G401 (cell line): Measurements from ENCODE around the gene DHRS1. TPM values are rescaled to one million over a fixed set of nuclear protein-coding genes. Genes with fewer than 3 reads are reported as not detected.
"Not testable (repeated sequence)": the region's sequence is repeated elsewhere in the genome, so short reads cannot be mapped to it uniquely, and the experiment has no call there.

Source experiments
- DNase-seq: peaks from one replicate; pipeline ENCODE4 v3.0.0-alpha.2; 2015; ENCODE audit warnings: low spot score
- in situ Hi-C: cut with HindIII; loops from 2 replicates; pipeline ENCODE4 v1.10.0; 2016; ENCODE audit warnings: low sequenced_read_pairs, mixed read lengths
- total RNA-seq: library from RNA; depleted of rRNA; stranded (reverse); fragments of >200 nt; shearing (Covaris generic); gene quantifications from 2 replicates; pipeline ENCODE4 v1.2.3, GENCODE V29; 2014; rRNA removed

The DHRS1 gene
- total RNA-seq, 1 experiment from 2014 or later, result 11.4 TPM

- in situ Hi-C loops, result no loop called here
- DNase-seq, result no peak
These were observed 43.5 kb downstream of the DHRS1 start for GRCh38 chr14:24255931-24256711.

DNA sequence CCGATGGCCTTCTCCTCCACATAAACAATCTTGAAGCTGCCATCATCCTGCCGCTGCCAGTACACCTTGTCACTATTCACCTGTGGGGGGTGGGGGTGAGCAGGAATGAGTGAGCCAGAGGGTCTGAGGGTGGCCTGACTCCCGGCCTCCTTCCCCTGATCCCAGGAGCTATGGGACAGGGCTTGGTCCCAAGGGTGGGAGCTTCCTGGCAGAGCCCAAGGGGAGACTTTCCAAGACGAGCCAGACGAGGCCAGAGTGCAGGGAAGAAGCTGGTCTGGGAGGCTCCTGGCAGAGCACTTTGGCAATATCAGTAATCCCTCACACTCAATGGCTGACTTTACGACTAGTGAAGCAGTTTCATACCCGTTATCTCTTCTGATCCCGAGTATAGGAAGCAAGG is 44.1 kb downstream of the DHRS1 start:
- in situ Hi-C loops, result no loop called here
- no peak for DNase-seq

- in situ Hi-C loops, result no loop called here
- DNase-seq, result no peak
These were observed 44.8 kb downstream of the DHRS1 start for GRCh38 chr14:24254630-24255392.

DNA sequence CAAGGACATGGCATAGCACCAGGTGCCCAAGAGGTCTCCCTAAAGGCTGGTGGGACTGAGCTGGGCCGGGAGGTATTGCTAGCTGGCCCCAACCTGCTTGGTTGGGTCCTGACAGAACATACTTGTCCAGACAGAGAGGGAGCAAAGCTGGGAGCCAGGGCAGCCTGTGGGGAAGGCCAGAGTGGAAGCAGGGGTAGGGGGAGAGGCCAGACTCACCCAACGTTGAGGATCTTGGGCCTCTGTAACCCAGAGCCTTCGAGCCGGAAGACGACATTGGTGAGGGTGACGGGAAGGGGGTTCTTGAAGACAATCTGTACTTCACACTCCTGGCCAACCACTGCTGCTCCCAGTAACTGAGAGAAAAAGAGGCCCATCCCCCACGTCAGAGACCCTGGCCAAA is 45.6 kb downstream of the DHRS1 start:
- no peak for DNase-seq
- in situ Hi-C loops, result no loop called here

DNA sequence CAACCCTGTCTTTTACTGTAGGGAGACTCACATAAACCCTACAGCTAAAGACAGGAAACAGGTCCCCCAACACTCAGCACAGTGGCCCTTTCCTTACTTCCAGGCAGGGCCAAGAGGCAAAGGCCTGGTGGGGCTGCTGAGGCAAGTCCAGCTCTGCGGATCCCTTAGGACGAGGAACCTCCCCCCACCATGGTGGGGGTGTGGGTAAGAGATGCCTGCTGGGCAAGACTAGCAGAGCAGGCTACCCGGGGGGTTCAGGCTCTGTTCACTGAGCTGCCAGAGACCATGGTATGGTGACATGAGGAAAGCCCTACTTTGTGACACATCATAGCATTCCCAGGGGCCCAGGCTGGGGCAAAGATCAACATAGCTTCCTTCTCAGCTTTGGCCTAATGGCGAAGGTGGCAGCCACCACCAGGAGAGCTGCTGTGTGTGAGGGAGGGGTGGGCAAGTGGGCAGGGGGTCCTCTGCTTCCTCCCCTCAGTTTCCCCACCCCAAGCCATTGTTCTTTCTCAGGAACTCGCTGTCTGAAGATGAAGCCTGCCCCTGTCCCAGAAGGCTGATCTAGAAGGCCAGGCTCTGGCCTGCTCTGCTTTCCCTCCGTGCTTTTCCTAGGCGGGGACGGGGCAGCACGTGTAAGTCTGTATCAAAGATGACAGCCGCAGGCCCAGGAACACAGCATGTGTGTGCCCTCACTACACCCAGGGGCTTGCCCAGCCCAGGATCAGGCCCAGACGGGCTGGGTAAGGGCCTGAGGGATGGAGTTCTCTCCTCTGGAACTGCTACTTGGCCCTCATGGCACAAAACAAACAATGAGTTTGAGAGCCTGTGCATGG is 47.1 kb downstream of the DHRS1 start:
- in situ Hi-C loops, result no loop called here
- no peak for DNase-seq

GRCh38 chr14:24251880-24252288 is 47.7 kb downstream of the DHRS1 start:
- DNase-seq, result peak; percentile 44
- in situ Hi-C loops, result no loop called here

- in situ Hi-C loops, result no loop called here
- DNase-seq, result no peak
These were observed 49.2 kb downstream of the DHRS1 start for GRCh38 chr14:24250354-24250753.

- no peak for DNase-seq
- in situ Hi-C loops, result no loop called here
These were observed 50.2 kb downstream of the DHRS1 start for GRCh38 chr14:24249230-24250021.

DNA sequence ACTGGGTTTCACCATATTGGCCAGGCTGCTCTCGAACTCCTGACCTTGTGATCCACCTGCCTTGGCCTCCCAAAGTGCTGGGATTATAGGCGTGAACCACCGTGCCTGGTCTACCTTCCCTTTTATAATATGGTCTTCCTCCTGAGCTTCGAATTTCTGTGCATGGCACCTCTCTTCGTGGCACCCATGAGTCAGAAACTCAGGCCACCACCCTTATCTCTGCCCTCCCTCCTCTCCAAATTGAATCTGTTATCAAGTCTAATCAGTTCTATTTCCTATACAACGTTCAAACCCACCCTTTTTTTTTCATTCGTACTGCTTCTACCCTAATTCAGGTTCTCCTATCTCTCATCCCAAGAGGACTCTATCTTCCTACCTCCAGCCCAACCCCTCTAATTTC is 52.2 kb downstream of the DHRS1 start:
- in situ Hi-C loops, result no loop called here
- DNase-seq, result no peak

DNA sequence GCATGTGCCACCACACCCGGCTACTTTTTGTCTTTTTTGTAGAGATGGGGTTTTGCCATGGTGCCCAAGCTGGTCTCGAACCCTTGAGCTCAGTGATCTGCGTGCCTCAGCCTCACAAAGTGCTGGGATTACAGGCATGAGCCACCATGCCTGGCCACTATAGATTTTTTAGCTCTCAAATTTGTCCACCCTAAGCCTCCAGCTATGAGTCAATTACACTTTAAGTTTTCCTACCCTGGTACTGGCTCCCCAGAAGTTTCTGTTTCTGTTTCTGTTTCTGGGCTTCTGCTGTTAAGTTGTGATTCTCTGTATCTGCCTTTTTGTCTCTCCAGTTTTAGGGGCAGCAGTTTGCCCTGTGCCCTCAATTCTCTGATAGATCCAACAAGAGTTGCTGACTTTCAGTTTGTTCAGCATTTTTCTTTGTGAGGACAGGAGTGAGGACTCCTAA is 52.8 kb downstream of the DHRS1 start:
- in situ Hi-C loops, result no loop called here
- no peak for DNase-seq

GRCh38 chr14:24245350-24245749 is 54.2 kb downstream of the DHRS1 start:
- DNase-seq, in situ Hi-C loops: not testable (repeated sequence)

DNA sequence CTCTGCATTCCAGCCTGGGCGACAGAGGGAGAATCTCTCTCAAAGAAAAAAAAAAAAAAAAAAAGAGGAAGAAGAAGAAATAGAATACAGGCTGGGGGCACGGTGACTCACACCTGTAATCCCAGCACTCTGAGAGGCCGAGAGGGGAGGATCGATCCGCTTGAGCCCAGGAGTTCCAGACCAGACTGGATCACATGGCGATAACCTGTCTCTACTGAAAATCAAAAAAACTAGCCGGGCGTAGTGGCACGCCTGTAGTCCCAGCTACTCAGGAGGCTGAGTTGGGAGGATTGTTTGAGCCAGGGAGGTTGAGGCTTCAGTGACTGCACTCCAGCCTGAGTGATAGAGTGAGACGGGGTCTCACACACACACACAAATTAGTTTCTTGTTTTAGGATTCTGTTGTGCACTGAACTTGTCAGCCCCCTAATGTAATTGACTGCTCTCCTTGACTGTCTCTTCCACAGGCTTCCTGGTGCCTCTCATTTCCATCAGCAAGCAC is 56.2 kb downstream of the DHRS1 start:
- no peak for DNase-seq
- in situ Hi-C loops, result no loop called here

GRCh38 chr14:24241829-24242443 is 57.6 kb downstream of the DHRS1 start:
- peak; percentile 95 for DNase-seq
- in situ Hi-C loops, result no loop called here

Other genes starting within 250 kb of the DHRS1 start
- gene CARMIL3, start 247.8 kb downstream of the DHRS1 start, total RNA-seq, result 0.74 and 1.6 TPM in 2 replicates
- not detected in 2 replicates for gene CPNE6, start 228.2 kb downstream of the DHRS1 start, total RNA-seq
- 64.7 and 86.2 TPM in 2 replicates for gene PCK2, start 205.5 kb downstream of the DHRS1 start, total RNA-seq
- 93.8 and 125 TPM in 2 replicates for gene DCAF11, start 185.0 kb downstream of the DHRS1 start, total RNA-seq
- 1.3 and 2.8 TPM in 2 replicates for gene NRL, start 184.8 kb downstream of the DHRS1 start, total RNA-seq
- 0.88 TPM in 1 of 2 replicates, not detected in the other for gene FITM1, start 169.1 kb downstream of the DHRS1 start, total RNA-seq
- gene PSME1, start 163.6 kb downstream of the DHRS1 start, total RNA-seq, result 57.9 and 58.0 TPM in 2 replicates
- gene EMC9, start 158.2 kb downstream of the DHRS1 start, total RNA-seq, result 33.6 and 45.0 TPM in 2 replicates
- 162 and 168 TPM in 2 replicates for gene PSME2, start 153.2 kb downstream of the DHRS1 start, total RNA-seq
- 51.9 and 89.7 TPM in 2 replicates for gene RNF31, start 152.3 kb downstream of the DHRS1 start, total RNA-seq
- gene IRF9, start 138.5 kb downstream of the DHRS1 start, total RNA-seq, result 8.3 and 14.1 TPM in 2 replicates
- gene REC8, start 127.7 kb downstream of the DHRS1 start, total RNA-seq, result 0.31 TPM in 1 of 2 replicates, not detected in the other
- gene IPO4, start 111.0 kb downstream of the DHRS1 start, total RNA-seq, result 79.5 and 80.4 TPM in 2 replicates
- gene TM9SF1, start 104.3 kb downstream of the DHRS1 start, total RNA-seq, result 26.6 and 50.0 TPM in 2 replicates
- gene TSSK4, start 94.1 kb downstream of the DHRS1 start, total RNA-seq, result not detected in 2 replicates
- 30.8 and 40.4 TPM in 2 replicates for gene CHMP4A, start 86.3 kb downstream of the DHRS1 start, total RNA-seq
- 16.6 and 16.9 TPM in 2 replicates for gene MDP1, start 83.7 kb downstream of the DHRS1 start, total RNA-seq
- 168 and 186 TPM in 2 replicates for gene NEDD8, start 67.4 kb downstream of the DHRS1 start, total RNA-seq
- gene GMPR2, start 66.9 kb downstream of the DHRS1 start, total RNA-seq, result 116 and 132 TPM in 2 replicates
- 38.1 and 63.0 TPM in 2 replicates for gene TINF2, start 57.2 kb downstream of the DHRS1 start, total RNA-seq
- 0.10 TPM in 1 of 2 replicates, not detected in the other for gene TGM1, start 36.6 kb downstream of the DHRS1 start, total RNA-seq
- gene RABGGTA, start 28.2 kb downstream of the DHRS1 start, total RNA-seq, result 19.0 and 23.6 TPM in 2 replicates
- 28.7 and 28.9 TPM in 2 replicates for gene NOP9, start 70 bp upstream of the DHRS1 start, total RNA-seq
- 1.7 TPM in 1 of 2 replicates, not detected in the other for gene CIDEB, start 8.2 kb upstream of the DHRS1 start, total RNA-seq
- gene LTB4R2, start 10.4 kb upstream of the DHRS1 start, total RNA-seq, result 1.8 and 5.4 TPM in 2 replicates
- 1.6 and 5.7 TPM in 2 replicates for gene LTB4R, start 11.7 kb upstream of the DHRS1 start, total RNA-seq
- gene ADCY4, start 35.3 kb upstream of the DHRS1 start, total RNA-seq, result not detected in 2 replicates
- gene RIPK3, start 40.2 kb upstream of the DHRS1 start, total RNA-seq, result not detected in 2 replicates
- 41.4 and 45.5 TPM in 2 replicates for gene NFATC4, start 68.4 kb upstream of the DHRS1 start, total RNA-seq
- 19.7 and 24.1 TPM in 2 replicates for gene NYNRIN, start 99.2 kb upstream of the DHRS1 start, total RNA-seq
- gene CBLN3, start 129.9 kb upstream of the DHRS1 start, total RNA-seq, result 0.25 and 0.88 TPM in 2 replicates
- gene KHNYN, start 130.2 kb upstream of the DHRS1 start, total RNA-seq, result 41.9 and 54.9 TPM in 2 replicates
- 49.2 and 56.4 TPM in 2 replicates for gene SDR39U1, start 143.0 kb upstream of the DHRS1 start, total RNA-seq
- not detected in 2 replicates for gene CMA1, start 208.5 kb upstream of the DHRS1 start, total RNA-seq